Middle frontal gyrus (tissue), 1 donor: ENCODE data around the gene ACBD7.

Experiments used
- DNase-seq: peaks from one replicate; pipeline ENCODE4 v3.0.0-alpha.2; 2015; ENCODE audit warnings: low spot score; ENCODE audit errors: extremely low spot score

ACBD7 gene

GRCh38 chr10:15091418-15091817 is 2.8 kb upstream of the ACBD7 start:
- DNase-seq = no peak

GRCh38 chr10:15084502-15084922 is 4.1 kb downstream of the ACBD7 start:
- peak; percentile 26 for DNase-seq

- DNase-seq = no peak
Observed at GRCh38 chr10:15083674-15084501, 4.7 kb downstream of the ACBD7 start.

- DNase-seq = no peak
Observed at GRCh38 chr10:15075421-15075820, 13.2 kb downstream of the ACBD7 start.

GRCh38 chr10:15072358-15072757 is 16.2 kb downstream of the ACBD7 start:
- DNase-seq = no peak

- no peak for DNase-seq
Observed at GRCh38 chr10:15069230-15069629, 19.3 kb downstream of the ACBD7 start.

- no peak for DNase-seq
Observed at GRCh38 chr10:15068802-15069201, 19.8 kb downstream of the ACBD7 start.

GRCh38 chr10:15067154-15067553 is 21.4 kb downstream of the ACBD7 start:
- DNase-seq = no peak

GRCh38 chr10:15060638-15061037 is 27.9 kb downstream of the ACBD7 start:
- DNase-seq = no peak

- no peak for DNase-seq
Observed at GRCh38 chr10:15059914-15060313, 28.7 kb downstream of the ACBD7 start.

- DNase-seq = no peak
Observed at GRCh38 chr10:15058689-15059088, 29.9 kb downstream of the ACBD7 start.

- DNase-seq = no peak
Observed at GRCh38 chr10:15053061-15053460, 35.5 kb downstream of the ACBD7 start.

GRCh38 chr10:15052121-15052520 is 36.5 kb downstream of the ACBD7 start:
- DNase-seq = no peak

GRCh38 chr10:15049533-15049932 is 39.0 kb downstream of the ACBD7 start:
- no peak for DNase-seq

GRCh38 chr10:15046626-15047025 is 42.0 kb downstream of the ACBD7 start:
- DNase-seq = no peak

- DNase-seq = no peak
Observed at GRCh38 chr10:15045380-15045779, 43.2 kb downstream of the ACBD7 start.

GRCh38 chr10:15043674-15044073 is 44.9 kb downstream of the ACBD7 start, which contains the start of gene OLAH:
TSS of gene OLAH (plus strand) at chr10:15043943. CDS start at chr10:15047289, 3,346 bp downstream.
- DNase-seq = no peak

- DNase-seq = no peak
Observed at GRCh38 chr10:15038416-15038815, 50.2 kb downstream of the ACBD7 start.

GRCh38 chr10:15037691-15038090 is 50.9 kb downstream of the ACBD7 start:
- no peak for DNase-seq

GRCh38 chr10:15035385-15036301 is 52.9 kb downstream of the ACBD7 start:
- DNase-seq = no peak

- no peak for DNase-seq
Observed at GRCh38 chr10:15027741-15028140, 60.8 kb downstream of the ACBD7 start.
